Smooth muscle cell of the brain vasculature (primary cell): ENCODE results near the gene PLPPR5.

Experiments used
- DNase-seq: peaks from one replicate; pipeline ENCODE4 v3.0.0-alpha.2; 2012; ENCODE audit warnings: low read depth, low spot score

The PLPPR5 gene

DNA sequence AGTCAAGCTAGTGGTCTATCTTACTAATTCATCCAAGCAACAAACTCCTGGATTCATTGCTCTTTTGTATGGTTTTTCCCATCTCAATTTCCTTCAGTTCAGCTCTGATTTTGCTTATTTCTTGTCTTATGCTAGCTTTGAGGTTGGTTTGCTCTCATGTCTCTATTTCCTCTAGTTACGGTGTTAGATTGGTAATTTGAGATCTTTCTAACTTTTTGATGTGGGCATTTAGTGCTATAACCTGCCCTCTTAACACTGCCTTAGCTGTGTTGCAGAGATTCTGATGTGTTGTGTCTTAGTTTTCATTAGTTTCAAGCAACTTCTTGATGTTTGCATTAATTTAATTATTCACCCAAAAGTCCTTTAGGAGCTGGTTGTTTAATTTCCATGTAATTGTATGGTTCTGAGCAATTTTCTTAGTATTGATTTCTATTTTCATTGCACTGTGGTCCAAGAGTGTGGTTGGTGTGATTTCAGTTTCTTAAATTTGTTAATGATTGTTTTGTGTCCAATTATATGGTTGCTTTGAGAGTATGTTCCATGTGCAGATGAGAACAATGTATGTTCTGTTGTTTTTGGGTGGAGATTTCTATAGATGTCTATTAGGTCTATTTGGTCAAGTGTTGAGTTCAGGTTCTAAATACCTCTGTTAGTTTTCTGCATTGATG, 154.6 kb downstream of the PLPPR5 start:
- DNase-seq: no peak

DNA sequence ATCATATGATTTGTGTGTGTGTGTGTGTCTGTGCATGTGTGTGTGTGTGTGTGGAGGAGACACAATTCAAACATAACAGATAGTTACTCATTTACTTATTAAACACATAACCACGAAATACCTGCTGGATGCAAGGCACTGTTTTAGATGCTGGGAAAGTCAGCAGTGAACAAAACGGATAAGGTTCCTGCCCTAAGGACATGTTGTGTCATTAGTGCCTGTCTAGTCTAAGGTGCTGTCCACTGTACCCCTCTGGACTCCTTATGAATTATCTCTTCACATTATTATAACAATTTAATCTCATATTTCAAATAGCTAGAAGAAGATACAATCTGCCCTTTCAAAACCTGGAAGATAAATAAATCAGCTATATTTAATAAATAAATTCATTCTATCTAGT, 162.4 kb downstream of the PLPPR5 start:
- DNase-seq: no peak
